ENCODE data around the gene PHKA2. TPM values are rescaled to one million over a fixed set of nuclear protein-coding genes. Genes with fewer than 3 reads are reported as not detected.

PHKA2 gene
- total RNA-seq, 1 experiment from 2014 or later = 34.4 TPM

- H3K36me3 ChIP-seq (ENCODE audit: low read depth) = no peaks in the 10 kb centered on the region
- BruUV-seq (replicated peaks) = no TSS peak
- no peaks in the 10 kb centered on the region for H3K9me2 ChIP-seq (ENCODE audit: insufficient read depth)
- H3K27me3 ChIP-seq (ENCODE audit: insufficient read depth, low read depth) = no peaks in the 10 kb centered on the region
- no peak overlapping the region for H3K27ac ChIP-seq
- ChIA-PET CTCF (no interaction called here), POLR2A (ENCODE audit: unreplicated experiment) (no interaction called here)
- H3F3A ChIP-seq (ENCODE audit: insufficient read depth, low read depth) = no peaks in the 10 kb centered on the region
- TF ChIP-seq CTCF (conservative IDR thresholded peaks at IDR 0.05) (no peak), EZH2 (IDR thresholded peaks at IDR 0.05; ENCODE audit: low read depth) (no peak)
- no peaks in the 10 kb centered on the region for H4K20me1 ChIP-seq (ENCODE audit: insufficient read depth)
- H3K4me2 ChIP-seq = no peak overlapping the region
- H3K79me2 ChIP-seq (ENCODE audit: low read depth) = no peaks in the 10 kb centered on the region
- no peak overlapping the region for H2AFZ ChIP-seq
- H3K4me3 ChIP-seq = no peak overlapping the region
- no peak for DNase-seq
- no peaks in the 10 kb centered on the region for H3K9me3 ChIP-seq (ENCODE audit: insufficient read depth, low read depth)
- H3K4me1 ChIP-seq (replicated peaks; ENCODE audit: insufficient read depth) = no peaks in the 10 kb centered on the region
- intact Hi-C loops (cut with micrococcal nuclease; ENCODE audit: unreplicated experiment) = no loop called here
Measured at GRCh38 chrX:18962329-18962728, 21.6 kb downstream of the PHKA2 start.

- DNase-seq = no peak
- no peaks in the 10 kb centered on the region for H3K79me2 ChIP-seq (ENCODE audit: low read depth)
- no peak overlapping the region for H3K4me3 ChIP-seq
- ChIA-PET POLR2A (ENCODE audit: unreplicated experiment) (no interaction called here), CTCF (no interaction called here)
- no peaks in the 10 kb centered on the region for H3K9me3 ChIP-seq (ENCODE audit: insufficient read depth, low read depth)
- no peaks in the 10 kb centered on the region for H3K27me3 ChIP-seq (ENCODE audit: insufficient read depth, low read depth)
- intact Hi-C loops (cut with micrococcal nuclease; ENCODE audit: unreplicated experiment) = no loop called here
- H2AFZ ChIP-seq = no peak overlapping the region
- no peak overlapping the region for H3K27ac ChIP-seq
- H3K4me2 ChIP-seq = no peak overlapping the region
- no TSS peak for BruUV-seq (replicated peaks)
- H3F3A ChIP-seq (ENCODE audit: insufficient read depth, low read depth) = no peaks in the 10 kb centered on the region
- no peaks in the 10 kb centered on the region for H4K20me1 ChIP-seq (ENCODE audit: insufficient read depth)
- TF ChIP-seq EZH2 (IDR thresholded peaks at IDR 0.05; ENCODE audit: low read depth) (no peak), CTCF (conservative IDR thresholded peaks at IDR 0.05) (no peak)
- no peaks in the 10 kb centered on the region for H3K9me2 ChIP-seq (ENCODE audit: insufficient read depth)
- no peaks in the 10 kb centered on the region for H3K4me1 ChIP-seq (replicated peaks; ENCODE audit: insufficient read depth)
- no peaks in the 10 kb centered on the region for H3K36me3 ChIP-seq (ENCODE audit: low read depth)
Measured at GRCh38 chrX:18961686-18962085, 22.2 kb downstream of the PHKA2 start.

DNA sequence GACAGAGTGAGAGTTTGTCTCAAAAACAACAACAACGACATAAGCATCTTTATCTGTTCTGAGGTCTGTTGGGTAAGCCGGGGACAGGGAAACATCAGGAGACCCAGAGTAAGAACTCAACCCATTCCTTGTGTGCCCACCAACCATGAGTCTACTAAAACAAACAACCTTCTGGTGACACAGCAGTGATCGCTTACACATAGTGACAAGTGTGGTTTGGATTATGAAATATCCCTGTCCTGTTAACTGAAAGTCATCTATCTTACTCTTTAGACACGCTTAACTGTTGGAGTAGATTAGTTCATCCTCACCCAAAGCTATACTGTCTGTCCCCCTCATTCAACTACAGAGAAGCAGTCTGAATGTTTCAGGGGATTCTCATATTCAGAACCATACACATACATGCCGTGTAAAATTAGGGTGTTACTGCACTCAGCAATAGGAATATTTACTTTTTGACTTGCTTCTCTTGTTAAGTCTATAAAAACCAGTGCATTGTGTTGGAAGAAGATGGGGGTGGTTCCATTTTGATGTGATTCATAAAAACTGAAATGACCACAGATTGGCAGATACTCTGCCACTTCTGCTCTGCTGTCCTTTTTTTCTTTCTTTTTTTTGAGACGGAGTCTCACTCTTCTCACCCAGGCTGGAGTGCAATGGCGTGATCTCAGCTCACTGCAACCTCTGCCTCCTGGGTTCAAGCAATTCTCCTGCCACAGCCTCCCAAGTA lies 27.4 kb downstream of the PHKA2 start:
- Histone ChIP-seq H3K27ac (no peak overlapping the region), H3K4me1 (replicated peaks; ENCODE audit: insufficient read depth) (no peaks in the 10 kb centered on the region), H4K20me1 (ENCODE audit: insufficient read depth) (no peaks in the 10 kb centered on the region), H3K27me3 (ENCODE audit: insufficient read depth, low read depth) (no peaks in the 10 kb centered on the region), H3K79me2 (ENCODE audit: low read depth) (no peaks in the 10 kb centered on the region), H3K9me3 (ENCODE audit: insufficient read depth, low read depth) (no peaks in the 10 kb centered on the region), H3K9me2 (ENCODE audit: insufficient read depth) (no peaks in the 10 kb centered on the region), H3K4me2 (no peak overlapping the region), H3K36me3 (ENCODE audit: low read depth) (no peaks in the 10 kb centered on the region), H3F3A (ENCODE audit: insufficient read depth, low read depth) (no peaks in the 10 kb centered on the region), H2AFZ (no peak overlapping the region), H3K4me3 (no peak overlapping the region)
- BruUV-seq (replicated peaks) = no TSS peak
- POLR2A ChIA-PET (ENCODE audit: unreplicated experiment) = interaction anchor here (0.9 kb wide), 1 partner anchor 229 kb away, joined by 5 read pairs; no protein-coding TSS in a partner anchor
- TF ChIP-seq EZH2 (IDR thresholded peaks at IDR 0.05; ENCODE audit: low read depth) = no peak
- no peak for TF ChIP-seq CTCF (conservative IDR thresholded peaks at IDR 0.05)
- no peak for DNase-seq
- intact Hi-C loops (cut with micrococcal nuclease; ENCODE audit: unreplicated experiment) = no loop called here
- CTCF ChIA-PET = no interaction called here

Data from PC-9 (cell line).